ENCODE results near the gene MXD1. TPM values are rescaled to one million over a fixed set of nuclear protein-coding genes. Genes with fewer than 3 reads are reported as not detected.

Gene MXD1
- total RNA-seq, 1 experiment from 2014 or later, result 71.8 TPM

DNA sequence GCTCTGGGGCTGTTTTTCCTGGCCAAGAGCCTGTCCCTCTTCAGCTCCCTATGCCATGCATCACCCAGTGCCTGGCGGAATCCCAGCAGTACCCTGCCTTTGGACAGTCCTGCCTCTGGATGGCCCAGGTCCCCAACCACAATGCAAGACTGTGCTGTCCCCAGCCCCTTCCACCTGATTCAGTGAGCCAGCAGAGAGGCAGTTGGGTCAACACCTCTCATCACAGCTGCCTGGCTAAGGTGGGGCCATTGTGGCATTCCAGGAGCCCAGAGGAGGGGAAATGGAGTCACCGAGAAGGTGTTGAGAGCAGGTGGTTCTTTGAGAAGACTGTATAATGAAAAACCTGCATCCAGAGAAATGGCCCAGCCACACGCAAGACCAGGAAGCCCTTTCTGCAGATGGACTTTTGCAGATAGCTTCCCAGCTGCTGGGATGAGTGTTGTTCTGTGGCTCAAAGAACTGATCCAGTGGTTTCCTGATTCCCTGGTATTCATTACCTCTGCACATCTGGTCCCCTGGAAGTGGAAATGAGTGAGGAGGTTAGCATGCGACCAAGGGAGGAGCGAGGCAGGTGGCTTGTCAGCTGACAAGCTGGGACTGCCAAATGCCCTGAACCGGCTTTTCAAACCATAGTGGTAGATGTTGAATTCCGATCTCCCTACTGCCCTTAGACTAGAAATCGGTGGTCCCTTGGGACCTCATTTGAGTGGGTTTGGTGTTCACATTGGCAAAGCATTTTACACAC lies 48.2 kb downstream of the MXD1 start:
- Mint-ChIP-seq H3K27ac (ENCODE audit: low read depth, unreplicated experiment) (no peak overlapping the region), H3K27me3 (ENCODE audit: insufficient read depth, unreplicated experiment) (no peaks in the 10 kb centered on the region), H3K9me3 (ENCODE audit: unreplicated experiment) (no peaks in the 10 kb centered on the region), H3K4me3 (ENCODE audit: unreplicated experiment) (no peak overlapping the region), H3K4me1 (ENCODE audit: insufficient read depth, unreplicated experiment) (no peaks in the 10 kb centered on the region), H3K36me3 (ENCODE audit: insufficient read depth, unreplicated experiment) (no peaks in the 10 kb centered on the region)
- intact Hi-C loops (cut with micrococcal nuclease), result no loop called here
- no peak for DNase-seq (ENCODE audit: unreplicated experiment)
- ChIA-PET CTCF (interaction anchor here (0.6 to 1.2 kb wide), 4 partner anchors 8 to 1591 kb away, joined by 3 read pairs; no protein-coding TSS in a partner anchor), POLR2A (interaction anchor here (0.8 kb wide), 1 partner anchor 11 kb away, joined by 3 read pairs; no protein-coding TSS in a partner anchor)
- BruUV-seq (replicated peaks), result no TSS peak
- TF ChIP-seq, protein P1, sequence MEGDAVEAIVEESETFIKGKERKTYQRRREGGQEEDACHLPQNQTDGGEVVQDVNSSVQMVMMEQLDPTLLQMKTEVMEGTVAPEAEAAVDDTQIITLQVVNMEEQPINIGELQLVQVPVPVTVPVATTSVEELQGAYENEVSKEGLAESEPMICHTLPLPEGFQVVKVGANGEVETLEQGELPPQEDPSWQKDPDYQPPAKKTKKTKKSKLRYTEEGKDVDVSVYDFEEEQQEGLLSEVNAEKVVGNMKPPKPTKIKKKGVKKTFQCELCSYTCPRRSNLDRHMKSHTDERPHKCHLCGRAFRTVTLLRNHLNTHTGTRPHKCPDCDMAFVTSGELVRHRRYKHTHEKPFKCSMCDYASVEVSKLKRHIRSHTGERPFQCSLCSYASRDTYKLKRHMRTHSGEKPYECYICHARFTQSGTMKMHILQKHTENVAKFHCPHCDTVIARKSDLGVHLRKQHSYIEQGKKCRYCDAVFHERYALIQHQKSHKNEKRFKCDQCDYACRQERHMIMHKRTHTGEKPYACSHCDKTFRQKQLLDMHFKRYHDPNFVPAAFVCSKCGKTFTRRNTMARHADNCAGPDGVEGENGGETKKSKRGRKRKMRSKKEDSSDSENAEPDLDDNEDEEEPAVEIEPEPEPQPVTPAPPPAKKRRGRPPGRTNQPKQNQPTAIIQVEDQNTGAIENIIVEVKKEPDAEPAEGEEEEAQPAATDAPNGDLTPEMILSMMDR (IDR thresholded peaks at IDR 0.05; ENCODE audit: unreplicated experiment), result no peak

DNA sequence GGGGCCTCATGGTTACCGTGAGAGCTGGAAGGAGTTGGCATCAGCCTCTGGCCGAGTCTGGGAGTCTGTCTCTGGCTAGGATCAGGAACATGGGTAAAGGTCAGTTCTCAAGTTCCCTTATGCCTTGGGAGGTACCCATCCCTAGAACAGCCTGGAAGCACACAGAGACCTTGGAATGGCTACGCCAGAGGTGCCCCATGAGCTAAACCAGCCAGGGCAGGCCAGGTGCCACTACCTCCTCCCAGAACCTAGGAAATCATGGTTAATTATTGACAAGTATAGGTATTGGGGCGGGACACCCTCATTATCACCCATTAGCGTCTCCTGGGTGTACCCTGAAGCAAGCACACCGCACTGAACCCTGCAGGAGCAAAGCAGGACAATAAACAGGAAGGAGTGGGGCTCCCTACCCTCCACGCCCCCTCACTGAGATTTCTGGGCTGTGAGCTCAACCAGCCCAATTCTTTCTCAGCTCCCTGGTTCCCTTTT lies 49.5 kb downstream of the MXD1 start:
- no peak overlapping the region for H3K4me3 Mint-ChIP-seq (ENCODE audit: unreplicated experiment)
- intact Hi-C loops (cut with micrococcal nuclease), result no loop called here
- no peak overlapping the region for H3K27ac Mint-ChIP-seq (ENCODE audit: low read depth, unreplicated experiment)
- POLR2A ChIA-PET, result interaction anchor here (1.0 kb wide), 1 partner anchor 9 kb away, joined by 4 read pairs; no protein-coding TSS in a partner anchor
- H3K4me1 Mint-ChIP-seq (ENCODE audit: insufficient read depth, unreplicated experiment), result no peaks in the 10 kb centered on the region
- no peaks in the 10 kb centered on the region for H3K36me3 Mint-ChIP-seq (ENCODE audit: insufficient read depth, unreplicated experiment)
- TF ChIP-seq, protein P1 (IDR thresholded peaks at IDR 0.05; ENCODE audit: unreplicated experiment), result no peak
- no peak for DNase-seq (ENCODE audit: unreplicated experiment)
- no peaks in the 10 kb centered on the region for H3K27me3 Mint-ChIP-seq (ENCODE audit: insufficient read depth, unreplicated experiment)
- no peaks in the 10 kb centered on the region for H3K9me3 Mint-ChIP-seq (ENCODE audit: unreplicated experiment)
- BruUV-seq (replicated peaks), result no TSS peak
- CTCF ChIA-PET, result interaction anchor here (1.2 kb wide), 1 partner anchor 9 kb away, joined by 3 read pairs; no protein-coding TSS in a partner anchor

- Mint-ChIP-seq H3K27ac (ENCODE audit: low read depth, unreplicated experiment) (no peak overlapping the region), H3K4me1 (ENCODE audit: insufficient read depth, unreplicated experiment) (peaks cover 6% of the 10 kb centered on the region), H3K36me3 (ENCODE audit: insufficient read depth, unreplicated experiment) (no peaks in the 10 kb centered on the region), H3K4me3 (ENCODE audit: unreplicated experiment) (no peak overlapping the region), H3K9me3 (ENCODE audit: unreplicated experiment) (no peaks in the 10 kb centered on the region), H3K27me3 (ENCODE audit: insufficient read depth, unreplicated experiment) (no peaks in the 10 kb centered on the region)
- ChIA-PET CTCF (no interaction called here), POLR2A (no interaction called here)
- no TSS peak for BruUV-seq (replicated peaks)
- TF ChIP-seq, protein P1 (IDR thresholded peaks at IDR 0.05; ENCODE audit: unreplicated experiment), result no peak
- DNase-seq (ENCODE audit: unreplicated experiment), result no peak
- intact Hi-C loops (cut with micrococcal nuclease), result no loop called here
Observed at GRCh38 chr2:69965756-69966445, 51.0 kb downstream of the MXD1 start.

- no peak overlapping the region for H3K4me3 Mint-ChIP-seq (ENCODE audit: unreplicated experiment)
- H3K36me3 Mint-ChIP-seq (ENCODE audit: insufficient read depth, unreplicated experiment), result no peaks in the 10 kb centered on the region
- H3K27ac Mint-ChIP-seq (ENCODE audit: low read depth, unreplicated experiment), result no peak overlapping the region
- H3K9me3 Mint-ChIP-seq (ENCODE audit: unreplicated experiment), result no peaks in the 10 kb centered on the region
- CTCF ChIA-PET, result no interaction called here
- TF ChIP-seq, protein P1 (IDR thresholded peaks at IDR 0.05; ENCODE audit: unreplicated experiment), result no peak
- H3K27me3 Mint-ChIP-seq (ENCODE audit: insufficient read depth, unreplicated experiment), result no peaks in the 10 kb centered on the region
- BruUV-seq (replicated peaks), result no TSS peak
- no peak for DNase-seq (ENCODE audit: unreplicated experiment)
- POLR2A ChIA-PET, result no interaction called here
- intact Hi-C loops (cut with micrococcal nuclease), result no loop called here
- H3K4me1 Mint-ChIP-seq (ENCODE audit: insufficient read depth, unreplicated experiment), result peaks cover 6% of the 10 kb centered on the region
Observed at GRCh38 chr2:69966496-69966895, 51.6 kb downstream of the MXD1 start.
